ENCODE measurements around the gene IRX6.

Gene IRX6

DNA sequence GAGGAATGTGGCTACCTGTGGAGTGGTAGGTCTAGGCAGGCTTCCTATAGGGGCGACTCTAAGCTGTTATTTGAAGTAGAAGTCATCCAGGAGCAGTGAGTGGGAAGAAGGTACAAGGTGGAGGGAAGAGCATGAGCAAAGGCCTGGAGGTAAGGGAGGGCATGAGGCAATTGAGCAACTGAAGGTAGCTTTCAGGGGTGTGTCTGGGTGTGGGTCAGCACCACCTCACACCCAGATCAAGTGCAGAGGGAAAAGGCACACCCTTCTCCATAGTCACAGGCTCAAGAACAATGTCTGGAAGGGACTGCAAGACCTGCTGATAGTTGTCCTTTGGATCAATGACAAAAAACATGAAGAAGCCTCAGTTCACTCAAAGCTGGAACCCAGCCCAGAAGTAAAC is 46.5 kb upstream of the IRX6 start:
- Histone ChIP-seq H3K4me3 (ENCODE audit: low read depth, low read length) (no peak overlapping the region), H2BK120ac (ENCODE audit: insufficient read depth, low read length, poor library complexity) (no peak overlapping the region), H3K23ac (ENCODE audit: low read length) (no peak overlapping the region), H3K9me3 (ENCODE audit: insufficient read depth, low read depth, low read length) (no peaks in the 10 kb centered on the region), H3K9ac (ENCODE audit: low read length) (no peak overlapping the region), H3K14ac (ENCODE audit: low read length) (no peak overlapping the region), H2AFZ (ENCODE audit: insufficient read depth, low read length, poor library complexity) (no peak overlapping the region), H2BK5ac (ENCODE audit: low read depth, low read length, poor library complexity) (no peak overlapping the region), H3K36me3 (ENCODE audit: control insufficient read depth in 1 of 2, insufficient read depth in 2 of 2, low read length in 2 of 2) (no peaks in the 10 kb centered on the region), H3K4me1 (ENCODE audit: control insufficient read depth in 1 of 2, insufficient read depth in 2 of 2, low read length in 2 of 2) (no peaks in the 10 kb centered on the region), H4K91ac (ENCODE audit: low read depth, low read length) (no peak overlapping the region), H3K4ac (ENCODE audit: low read depth, low read length) (no peak overlapping the region), H4K8ac (ENCODE audit: low read depth, low read length) (no peak overlapping the region), H2BK12ac (ENCODE audit: low read length) (no peak overlapping the region), H3K18ac (ENCODE audit: low read length) (no peak overlapping the region), H3K4me2 (ENCODE audit: low read length) (no peak overlapping the region), H2AK5ac (ENCODE audit: low read length) (no peak overlapping the region), H3K27me3 (ENCODE audit: insufficient read depth, low read length) (no peaks in the 10 kb centered on the region), H3K79me2 (ENCODE audit: control insufficient read depth, insufficient read depth, low read length, poor library complexity) (no peaks in the 10 kb centered on the region), H3K27ac (ENCODE audit: low read depth, low read length) (no peak overlapping the region), H4K12ac (ENCODE audit: low read depth, low read length) (no peak overlapping the region), H3K79me1 (ENCODE audit: low read length) (no peaks in the 10 kb centered on the region)
- no peak for DNase-seq
- WGBS (ENCODE audit: extremely low coverage, insufficient coverage, insufficient read length), result no CpG with 5 or more reads among the region's 1 CpG

DNA sequence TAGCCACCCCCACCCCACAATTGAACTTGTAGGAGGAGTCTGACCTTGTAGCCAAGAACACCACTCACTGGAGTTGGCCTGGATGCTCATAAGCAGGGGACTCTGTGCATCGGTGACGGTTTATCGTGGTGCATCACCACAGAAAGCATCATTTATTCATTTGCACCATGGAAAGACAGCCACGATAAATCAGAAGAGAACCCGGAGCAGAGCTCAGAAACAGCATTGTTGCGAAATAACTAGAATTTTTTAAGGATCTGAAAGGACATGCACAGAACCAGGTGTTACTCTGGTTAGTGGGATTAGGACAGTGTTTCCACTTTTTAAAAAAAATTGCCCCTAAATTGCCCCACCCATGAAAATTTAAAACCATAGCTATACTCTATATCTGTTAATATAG is 44.4 kb upstream of the IRX6 start:
- no peak overlapping the region for H3K4ac ChIP-seq (ENCODE audit: low read depth, low read length)
- no CpG with 5 or more reads among the region's 6 CpGs for WGBS (ENCODE audit: extremely low coverage, insufficient coverage, insufficient read length)

DNA sequence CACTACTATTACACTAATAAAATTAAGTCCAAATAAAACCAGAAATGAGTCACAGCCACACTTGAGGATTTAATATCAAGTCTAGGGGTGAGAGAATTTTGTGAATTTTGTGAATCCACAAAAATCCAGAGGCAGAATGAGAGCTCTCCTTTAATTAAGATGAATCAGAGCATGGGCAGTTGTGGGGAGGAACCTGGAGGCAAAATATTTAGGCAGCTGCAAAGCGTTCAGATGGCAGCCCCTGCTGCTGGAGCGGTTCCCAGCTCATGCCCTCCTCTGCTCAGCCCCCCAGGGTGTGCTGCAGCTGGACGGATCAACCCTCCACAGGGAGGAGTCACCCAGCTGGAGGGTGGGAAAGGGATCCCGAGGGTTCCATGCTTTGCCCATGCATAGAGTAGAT is 43.4 kb upstream of the IRX6 start:
- H2AK5ac ChIP-seq (ENCODE audit: low read length), result no peak overlapping the region
- no peak overlapping the region for H3K9ac ChIP-seq (ENCODE audit: low read length)
- no peak overlapping the region for H4K8ac ChIP-seq (ENCODE audit: low read depth, low read length)
- no peak overlapping the region for H3K4ac ChIP-seq (ENCODE audit: low read depth, low read length)
- H2AFZ ChIP-seq (ENCODE audit: insufficient read depth, low read length, poor library complexity), result no peak overlapping the region
- no peak overlapping the region for H2BK12ac ChIP-seq (ENCODE audit: low read length)
- no peaks in the 10 kb centered on the region for H3K79me2 ChIP-seq (ENCODE audit: control insufficient read depth, insufficient read depth, low read length, poor library complexity)
- no CpG with 5 or more reads among the region's 4 CpGs for WGBS (ENCODE audit: extremely low coverage, insufficient coverage, insufficient read length)
- peaks cover 0 to 5% of the 10 kb centered on the region in 2 experiments for H3K4me1 ChIP-seq (ENCODE audit: control insufficient read depth in 1 of 2, insufficient read depth in 2 of 2, low read length in 2 of 2)
- H4K12ac ChIP-seq (ENCODE audit: low read depth, low read length), result no peak overlapping the region
- no peak for DNase-seq
- H4K91ac ChIP-seq (ENCODE audit: low read depth, low read length), result no peak overlapping the region
- no peak overlapping the region for H3K23ac ChIP-seq (ENCODE audit: low read length)
- H3K4me2 ChIP-seq (ENCODE audit: low read length), result no peak overlapping the region
- no peak overlapping the region for H3K14ac ChIP-seq (ENCODE audit: low read length)
- H2BK120ac ChIP-seq (ENCODE audit: insufficient read depth, low read length, poor library complexity), result no peak overlapping the region
- no peaks in the 10 kb centered on the region for H3K9me3 ChIP-seq (ENCODE audit: insufficient read depth, low read depth, low read length)
- no peaks in the 10 kb centered on the region for H3K27me3 ChIP-seq (ENCODE audit: insufficient read depth, low read length)
- H3K18ac ChIP-seq (ENCODE audit: low read length), result no peak overlapping the region
- no peak overlapping the region for H3K4me3 ChIP-seq (ENCODE audit: low read depth, low read length)
- H3K36me3 ChIP-seq (ENCODE audit: control insufficient read depth in 1 of 2, insufficient read depth in 2 of 2, low read length in 2 of 2), result no peaks in the 10 kb centered on the region
- H3K79me1 ChIP-seq (ENCODE audit: low read length), result no peaks in the 10 kb centered on the region
- no peak overlapping the region for H3K27ac ChIP-seq (ENCODE audit: low read depth, low read length)
- no peak overlapping the region for H2BK5ac ChIP-seq (ENCODE audit: low read depth, low read length, poor library complexity)

More for the DNA sequence above, 44.4 kb upstream of the IRX6 start:
- Histone ChIP-seq H3K9me3 (ENCODE audit: insufficient read depth, low read depth, low read length) (no peaks in the 10 kb centered on the region), H2BK12ac (ENCODE audit: low read length) (no peak overlapping the region), H3K18ac (ENCODE audit: low read length) (no peak overlapping the region), H3K4me2 (ENCODE audit: low read length) (no peak overlapping the region), H4K12ac (ENCODE audit: low read depth, low read length) (no peak overlapping the region), H3K4me1 (ENCODE audit: control insufficient read depth in 1 of 2, insufficient read depth in 2 of 2, low read length in 2 of 2) (peaks cover 0 to 1% of the 10 kb centered on the region in 2 experiments), H3K4me3 (ENCODE audit: low read depth, low read length) (no peak overlapping the region), H3K27ac (ENCODE audit: low read depth, low read length) (no peak overlapping the region), H3K79me1 (ENCODE audit: low read length) (no peaks in the 10 kb centered on the region), H4K8ac (ENCODE audit: low read depth, low read length) (no peak overlapping the region), H2BK120ac (ENCODE audit: insufficient read depth, low read length, poor library complexity) (no peak overlapping the region), H3K27me3 (ENCODE audit: insufficient read depth, low read length) (no peaks in the 10 kb centered on the region), H3K36me3 (ENCODE audit: control insufficient read depth in 1 of 2, insufficient read depth in 2 of 2, low read length in 2 of 2) (no peaks in the 10 kb centered on the region), H4K91ac (ENCODE audit: low read depth, low read length) (no peak overlapping the region), H2BK5ac (ENCODE audit: low read depth, low read length, poor library complexity) (no peak overlapping the region), H3K9ac (ENCODE audit: low read length) (no peak overlapping the region), H3K23ac (ENCODE audit: low read length) (no peak overlapping the region), H3K79me2 (ENCODE audit: control insufficient read depth, insufficient read depth, low read length, poor library complexity) (no peaks in the 10 kb centered on the region), H2AFZ (ENCODE audit: insufficient read depth, low read length, poor library complexity) (no peak overlapping the region), H3K14ac (ENCODE audit: low read length) (no peak overlapping the region), H2AK5ac (ENCODE audit: low read length) (no peak overlapping the region)
- no peak for DNase-seq

DNA sequence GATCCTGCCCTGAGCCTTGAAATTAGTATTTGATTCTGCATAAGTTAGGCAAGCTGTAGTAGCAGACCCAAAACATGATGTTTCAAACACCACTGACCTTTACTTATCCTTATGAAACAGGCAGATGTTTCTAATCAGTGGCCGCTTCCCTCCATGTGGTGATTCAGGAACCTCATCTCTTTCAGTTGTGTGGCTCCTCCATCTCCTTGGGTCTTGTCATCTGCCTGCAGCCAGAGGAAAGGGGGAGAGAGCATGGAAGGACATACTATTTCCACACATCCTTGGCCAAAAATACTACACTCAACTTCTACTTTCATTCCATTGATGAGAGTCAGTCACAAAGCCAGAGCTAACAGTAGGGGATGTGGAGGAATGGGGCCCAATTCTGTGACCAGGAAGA is 41.6 kb upstream of the IRX6 start:
- no peaks in the 10 kb centered on the region for H3K79me2 ChIP-seq (ENCODE audit: control insufficient read depth, insufficient read depth, low read length, poor library complexity)
- H3K27me3 ChIP-seq (ENCODE audit: insufficient read depth, low read length), result no peaks in the 10 kb centered on the region
- no peaks in the 10 kb centered on the region for H3K36me3 ChIP-seq (ENCODE audit: control insufficient read depth in 1 of 2, insufficient read depth in 2 of 2, low read length in 2 of 2)
- no peak overlapping the region for H3K9ac ChIP-seq (ENCODE audit: low read length)
- H3K4ac ChIP-seq (ENCODE audit: low read depth, low read length), result no peak overlapping the region
- H4K8ac ChIP-seq (ENCODE audit: low read depth, low read length), result no peak overlapping the region
- no peak overlapping the region for H3K23ac ChIP-seq (ENCODE audit: low read length)
- no peak overlapping the region for H2BK12ac ChIP-seq (ENCODE audit: low read length)
- H2AFZ ChIP-seq (ENCODE audit: insufficient read depth, low read length, poor library complexity), result no peak overlapping the region
- H3K4me3 ChIP-seq (ENCODE audit: low read depth, low read length), result no peak overlapping the region
- no CpG with 5 or more reads among the region's 1 CpG for WGBS (ENCODE audit: extremely low coverage, insufficient coverage, insufficient read length)
- no peak overlapping the region for H3K18ac ChIP-seq (ENCODE audit: low read length)
- H3K4me1 ChIP-seq (ENCODE audit: control insufficient read depth in 1 of 2, insufficient read depth in 2 of 2, low read length in 2 of 2), result peaks cover 0 to 5% of the 10 kb centered on the region in 2 experiments
- no peak overlapping the region for H4K12ac ChIP-seq (ENCODE audit: low read depth, low read length)
- no peak overlapping the region for H3K4me2 ChIP-seq (ENCODE audit: low read length)
- H2BK5ac ChIP-seq (ENCODE audit: low read depth, low read length, poor library complexity), result no peak overlapping the region
- H2BK120ac ChIP-seq (ENCODE audit: insufficient read depth, low read length, poor library complexity), result no peak overlapping the region
- no peak overlapping the region for H3K27ac ChIP-seq (ENCODE audit: low read depth, low read length)
- H4K91ac ChIP-seq (ENCODE audit: low read depth, low read length), result no peak overlapping the region
- H3K9me3 ChIP-seq (ENCODE audit: insufficient read depth, low read depth, low read length), result no peaks in the 10 kb centered on the region
- no peaks in the 10 kb centered on the region for H3K79me1 ChIP-seq (ENCODE audit: low read length)
- DNase-seq, result no peak
- no peak overlapping the region for H3K14ac ChIP-seq (ENCODE audit: low read length)
- H2AK5ac ChIP-seq (ENCODE audit: low read length), result no peak overlapping the region
